Upper lobe of left lung (tissue), 4 donors: ENCODE data around the gene HEXB.

ENCODE experiments used
- EP300 ChIP-seq, 4 donors: sonication (generic); formaldehyde crosslinking; IDR thresholded peaks; one replicate each; pipeline ENCODE4 v1.5.1; 2017; ENCODE audit warnings: antibody characterized with exemption in 4 of 4, control low read depth in 2 of 4
- POLR2A ChIP-seq, 4 donors: fragments of 450-650 bp; IDR thresholded peaks; one replicate each; pipeline ENCODE4 v1.5.1; 2016 to 2017; ENCODE audit warnings: antibody characterized with exemption in 4 of 4, mild to moderate bottlenecking in 2 of 4

GRCh38 chr5:74725331-74725730 is 40.3 kb downstream of the HEXB start:
- TF ChIP-seq POLR2A (IDR thresholded peaks at IDR 0.05) (no peak), EP300 (IDR thresholded peaks at IDR 0.05) (no peak)
